ENCODE results near the gene NANOG.
"Not testable (repeated sequence)": the region's sequence is repeated elsewhere in the genome, so short reads cannot be mapped to it uniquely, and the experiment has no call there.

GRCh38 chr12:7751941-7752922, 37.0 kb upstream of the NANOG start:
- TF ChIP-seq EZH2 (IDR thresholded peaks at IDR 0.05; ENCODE audit: low read length, unreplicated experiment); CTCF (conservative IDR thresholded peaks at IDR 0.05; ENCODE audit: low read depth, low read length); EZH2phosphoT487 (IDR thresholded peaks at IDR 0.05; ENCODE audit: borderline replicate concordance, low read length): not testable (repeated sequence)
